GM19455 (cell line): ENCODE measurements around the gene TMPRSS13.
"Not testable (repeated sequence)": the region's sequence is repeated elsewhere in the genome, so short reads cannot be mapped to it uniquely, and the experiment has no call there.

Experiments used
- ATAC-seq: cut with Tn5 transposase; IDR thresholded peaks from one replicate; pipeline ENCODE4 v1.9.1; 2021; ENCODE audit not compliant: unreplicated experiment

The TMPRSS13 gene

DNA sequence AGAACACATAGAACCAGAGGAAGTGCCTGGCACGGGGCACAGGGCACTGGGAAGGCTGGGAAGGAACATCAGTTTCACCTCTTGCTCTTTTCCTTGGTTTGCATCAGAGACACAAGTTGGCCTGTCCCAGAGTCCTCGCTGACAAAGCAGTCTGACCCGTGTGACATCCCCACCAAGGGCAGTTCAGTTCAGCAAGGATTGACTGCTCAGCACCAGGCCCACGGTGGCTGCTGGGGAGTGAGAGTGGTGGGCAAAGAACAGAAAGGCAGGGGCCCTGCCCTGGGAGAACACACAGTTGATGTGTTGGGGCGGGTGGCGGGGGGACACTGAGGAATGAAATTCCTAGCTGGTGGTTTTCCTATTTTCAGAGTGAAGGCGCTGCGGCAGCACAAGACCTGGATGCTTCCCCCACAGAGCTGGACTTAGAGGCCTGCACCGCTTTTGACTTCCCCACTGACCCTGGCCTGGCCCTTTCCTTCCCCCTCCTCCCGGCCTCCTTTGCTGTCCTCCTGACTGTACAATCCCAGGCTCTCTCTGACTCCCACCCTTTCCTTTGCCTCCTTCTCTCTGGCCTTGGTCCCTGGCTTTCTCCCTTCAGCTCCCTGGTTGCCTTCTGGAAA is 2.2 kb upstream of the TMPRSS13 start:
- ATAC-seq = no peak

GRCh38 chr11:117930668-117931330 is 1.6 kb upstream of the TMPRSS13 start:
- no peak for ATAC-seq

DNA sequence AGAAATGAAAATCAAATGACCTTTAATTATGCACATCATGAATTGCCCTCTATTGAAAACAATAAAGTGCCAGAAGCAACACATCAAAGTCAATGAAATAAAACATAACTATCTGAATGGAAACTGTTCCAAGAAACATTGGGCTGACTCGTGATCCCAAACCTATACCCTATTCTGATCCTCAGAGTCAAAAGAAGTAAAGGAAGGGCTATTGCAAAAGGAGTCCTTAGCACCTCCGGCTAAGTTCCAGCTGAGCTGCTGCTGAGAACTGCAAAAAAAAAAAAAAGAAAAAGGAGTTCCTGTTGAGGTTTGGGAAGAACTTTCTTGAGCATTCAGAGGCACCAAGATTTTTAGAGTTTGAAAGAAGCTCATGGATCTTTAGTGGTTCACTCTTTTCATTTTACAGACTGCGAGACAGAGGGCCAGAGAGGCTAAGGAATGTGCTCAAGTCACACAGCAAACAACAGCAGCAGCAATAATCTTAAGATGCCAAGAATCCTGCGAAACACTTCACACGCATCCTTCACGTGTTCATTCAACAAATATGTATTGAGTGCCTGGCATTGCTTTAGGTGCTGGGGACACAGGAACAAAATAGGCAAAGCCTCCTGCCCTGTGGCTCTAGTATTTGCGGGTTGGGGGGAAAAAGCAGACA is 841 bp upstream of the TMPRSS13 start:
- no peak for ATAC-seq

GRCh38 chr11:117928446-117929141 is 608 bp downstream of the TMPRSS13 start:
- no peak for ATAC-seq

DNA sequence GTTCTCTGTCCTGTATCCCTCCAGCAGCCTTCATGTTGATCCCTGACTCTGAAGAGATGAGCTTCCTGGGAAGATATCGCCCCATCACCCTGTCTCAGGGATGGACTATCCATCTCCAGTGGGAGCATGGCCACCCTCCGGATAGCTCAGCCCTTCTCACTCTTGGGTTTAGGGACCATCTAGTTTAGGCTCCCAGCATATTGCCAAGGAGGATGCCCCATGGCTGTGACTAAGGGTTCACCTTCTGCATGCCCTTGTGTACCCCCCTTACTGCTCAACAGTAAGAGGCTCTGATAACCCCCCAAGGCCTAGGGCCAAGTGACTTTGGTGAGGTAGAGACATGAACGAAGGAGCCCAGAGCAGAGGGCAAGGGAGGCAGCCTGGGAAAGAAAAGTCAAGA is 1.3 kb downstream of the TMPRSS13 start:
- no peak for ATAC-seq

DNA sequence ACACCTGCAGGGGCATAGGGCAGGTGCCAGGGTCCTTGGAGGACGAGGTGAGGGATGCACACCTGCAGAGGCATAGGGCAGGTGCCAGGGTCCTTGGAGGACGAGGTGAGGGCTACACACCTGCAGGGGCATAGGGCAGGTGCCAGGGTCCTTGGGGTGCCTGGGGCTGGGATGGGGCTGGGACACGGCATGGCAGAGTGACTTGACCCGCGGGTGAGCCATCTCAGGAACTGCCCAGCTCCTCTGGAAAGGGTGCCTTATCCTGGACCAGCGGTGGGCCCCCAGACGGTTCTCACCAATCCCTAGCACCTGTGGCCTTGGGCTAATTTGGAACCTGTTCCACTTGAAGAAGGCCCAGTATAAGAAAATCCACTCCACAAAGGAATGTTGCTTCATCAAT is 3.0 kb downstream of the TMPRSS13 start:
- ATAC-seq = not testable (repeated sequence)

DNA sequence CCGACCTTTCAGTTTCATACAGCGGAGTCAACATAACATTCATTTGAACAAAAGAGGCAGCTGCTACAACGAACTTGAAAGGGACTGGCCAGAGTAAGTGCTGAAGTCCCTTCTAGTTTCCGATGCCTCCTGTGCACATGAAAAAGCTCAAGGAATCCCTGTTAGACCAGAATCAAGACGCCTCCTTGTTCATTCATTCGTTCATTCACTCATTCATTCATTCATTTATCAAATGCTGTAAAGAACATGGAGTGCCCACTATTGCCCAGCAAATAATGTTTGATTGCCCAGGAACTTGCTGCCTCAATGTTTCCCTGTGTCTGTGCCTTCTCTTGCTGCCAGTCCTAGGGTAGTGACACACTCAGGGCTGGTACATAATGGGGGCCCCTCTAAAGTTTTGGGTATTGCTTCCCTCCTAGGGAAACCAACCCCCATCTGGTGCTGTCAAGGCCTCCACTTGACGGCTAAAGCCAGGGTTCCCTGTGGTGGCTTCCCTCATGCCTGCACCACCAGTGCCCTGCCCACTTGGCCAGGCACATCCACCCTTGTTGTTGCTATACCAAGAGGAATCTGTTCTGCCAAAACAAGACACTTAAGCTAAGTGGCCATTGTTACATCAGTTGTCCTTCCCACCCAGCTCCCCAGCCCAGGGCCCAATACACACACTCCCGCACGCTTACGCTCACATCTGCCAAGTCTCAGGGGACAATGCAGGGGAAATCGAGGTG is 3.8 kb downstream of the TMPRSS13 start:
- ATAC-seq = no peak

- ATAC-seq = no peak
These were observed 4.5 kb downstream of the TMPRSS13 start for GRCh38 chr11:117924631-117925170.

GRCh38 chr11:117923773-117924172 is 5.4 kb downstream of the TMPRSS13 start:
- no peak for ATAC-seq

DNA sequence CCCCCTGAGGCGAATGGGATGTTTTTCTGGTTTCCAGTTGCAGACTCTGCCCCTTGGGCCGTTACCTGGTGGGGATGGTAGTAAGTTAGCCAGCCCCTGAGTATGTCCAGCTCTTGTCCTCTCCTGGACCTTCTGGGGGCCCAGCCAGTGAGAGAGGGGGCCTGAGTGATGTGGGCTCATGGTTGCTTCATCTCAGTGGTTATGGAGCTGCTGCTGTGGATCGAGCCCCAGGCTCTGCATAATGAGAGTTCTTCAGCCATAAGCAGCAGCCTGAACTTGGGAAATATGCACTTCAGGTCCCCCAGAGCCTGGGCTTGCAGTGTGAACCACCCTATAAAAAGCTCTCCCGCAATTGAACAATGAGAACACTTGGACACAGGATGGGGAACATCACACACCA is 5.9 kb downstream of the TMPRSS13 start:
- no peak for ATAC-seq

GRCh38 chr11:117921893-117922292 is 7.3 kb downstream of the TMPRSS13 start:
- no peak for ATAC-seq

DNA sequence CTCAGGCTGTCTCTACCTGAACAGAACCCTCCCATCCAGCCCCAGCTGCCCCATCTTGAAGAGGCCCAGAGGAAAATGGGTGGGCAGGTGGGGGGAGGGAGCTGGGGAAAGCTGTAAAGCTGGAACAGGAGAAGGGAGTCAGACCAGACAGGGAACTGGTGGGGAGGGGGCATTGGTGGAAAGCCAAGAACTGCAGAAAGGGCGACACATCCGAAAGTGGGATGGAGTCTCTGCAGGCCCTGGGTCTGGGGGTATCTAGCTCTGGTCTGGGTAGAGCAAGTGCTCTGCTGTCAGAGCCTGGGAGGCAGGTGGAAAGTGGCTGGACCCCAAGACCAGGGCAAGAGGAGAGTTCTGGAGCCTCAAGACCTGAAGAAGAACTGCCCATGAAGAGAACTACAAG is 7.7 kb downstream of the TMPRSS13 start:
- no peak for ATAC-seq

- ATAC-seq = no peak
These were observed 9.4 kb downstream of the TMPRSS13 start for GRCh38 chr11:117919781-117920221.

DNA sequence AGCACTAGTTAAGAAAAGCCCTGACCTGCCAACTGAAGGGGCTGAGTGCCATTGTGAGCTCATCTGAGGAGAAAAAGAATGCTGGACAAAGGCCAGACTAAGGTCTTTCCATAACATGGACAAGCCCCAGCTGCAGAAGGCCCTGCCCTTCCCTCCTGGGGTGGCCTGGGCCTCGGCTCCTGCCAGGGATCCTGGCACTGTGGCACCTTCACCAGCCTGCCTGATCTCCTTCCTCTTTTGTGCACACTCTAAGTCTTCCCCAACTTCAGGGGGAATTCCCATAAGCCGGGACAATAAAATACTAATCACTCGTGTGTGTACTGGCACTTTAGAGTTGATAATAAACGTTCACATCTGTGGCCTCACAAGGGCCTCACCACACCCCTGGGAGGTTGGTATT is 9.9 kb downstream of the TMPRSS13 start:
- no peak for ATAC-seq

GRCh38 chr11:117918366-117919255 is 10.6 kb downstream of the TMPRSS13 start:
- ATAC-seq = no peak

DNA sequence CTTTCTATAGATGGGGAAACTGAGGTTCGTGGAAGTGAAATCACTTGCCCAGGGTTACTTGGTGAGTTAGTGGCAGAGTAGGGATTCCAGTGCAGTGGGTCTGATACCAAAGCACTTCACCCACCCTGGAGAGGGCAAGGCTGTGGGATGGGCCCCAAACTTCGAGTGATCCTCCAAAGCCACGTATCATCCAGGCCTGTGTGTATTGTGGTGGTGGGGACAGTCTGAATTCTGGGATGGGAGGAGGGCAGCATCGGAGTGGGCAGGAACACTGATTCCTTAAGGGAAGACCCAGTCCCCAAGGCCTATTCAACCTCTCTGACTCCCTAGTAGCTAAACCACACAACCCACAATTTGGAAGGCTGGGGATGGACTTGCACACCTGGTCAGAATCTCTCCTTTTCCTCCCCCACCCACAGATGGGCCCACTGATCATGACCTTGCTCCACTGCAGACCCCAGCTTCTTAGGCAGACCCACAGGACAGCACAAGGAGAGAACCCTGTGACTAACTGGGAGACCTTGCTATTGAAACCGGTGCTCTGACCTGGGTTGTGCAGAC is 11.5 kb downstream of the TMPRSS13 start:
- ATAC-seq = no peak

GRCh38 chr11:117916956-117917355 is 12.2 kb downstream of the TMPRSS13 start:
- ATAC-seq = no peak

- no peak for ATAC-seq
These were observed 13.4 kb downstream of the TMPRSS13 start for GRCh38 chr11:117915672-117916235.

DNA sequence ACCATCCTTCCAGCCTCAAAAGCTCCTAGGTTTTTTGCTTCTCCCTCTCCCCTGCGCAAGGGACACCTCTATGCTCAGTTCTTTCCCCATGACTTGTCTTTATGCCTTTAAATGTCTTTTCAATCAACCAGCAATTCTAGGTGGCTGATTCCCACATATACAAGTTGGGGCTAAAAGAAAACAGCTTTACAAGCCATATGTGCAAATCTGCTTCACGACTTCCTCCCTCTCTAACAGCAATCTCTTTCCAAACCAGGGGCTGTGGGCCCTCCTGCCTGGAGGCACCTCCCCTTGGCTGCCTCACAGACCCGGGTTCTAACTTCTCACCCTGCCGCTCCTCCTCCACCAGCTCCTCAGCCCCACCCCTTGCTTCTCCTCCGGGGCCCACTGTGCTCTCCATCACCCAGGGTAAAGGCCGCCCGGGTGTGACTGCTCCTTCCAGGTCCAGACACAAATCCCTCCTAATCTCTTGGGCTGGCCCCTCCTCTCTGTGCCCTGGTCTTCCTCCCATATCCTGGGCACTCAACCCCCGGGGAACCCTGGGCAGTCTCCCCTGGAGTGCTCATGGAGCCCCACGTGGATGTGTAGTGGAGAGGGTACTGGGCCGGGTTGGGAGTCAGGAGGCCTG is 14.1 kb downstream of the TMPRSS13 start:
- ATAC-seq = no peak
